T47D (cell line): ENCODE data around the gene PSG2.
"Not testable (repeated sequence)": the region's sequence is repeated elsewhere in the genome, so short reads cannot be mapped to it uniquely, and the experiment has no call there.

Experiments used
- DNase-seq, 2 experiments: peaks; one replicate each; pipeline versions ENCODE4 v3.0.0 to v3.0.0-alpha.2; 2011 to 2012; ENCODE audit warnings: low read depth in 1 of 2, low spot score in 1 of 2
- JUND ChIP-seq: IDR thresholded peaks from 2 replicates; pipeline ENCODE4 v1.6.1; 2012; ENCODE audit warnings: low read depth
- in situ Hi-C: cut with HindIII; loops from 2 replicates; pipeline ENCODE4 v1.10.0; 2016; ENCODE audit warnings: low sequenced_read_pairs, low pct_unique_long_range_greater_than_20kb

Gene PSG2

DNA sequence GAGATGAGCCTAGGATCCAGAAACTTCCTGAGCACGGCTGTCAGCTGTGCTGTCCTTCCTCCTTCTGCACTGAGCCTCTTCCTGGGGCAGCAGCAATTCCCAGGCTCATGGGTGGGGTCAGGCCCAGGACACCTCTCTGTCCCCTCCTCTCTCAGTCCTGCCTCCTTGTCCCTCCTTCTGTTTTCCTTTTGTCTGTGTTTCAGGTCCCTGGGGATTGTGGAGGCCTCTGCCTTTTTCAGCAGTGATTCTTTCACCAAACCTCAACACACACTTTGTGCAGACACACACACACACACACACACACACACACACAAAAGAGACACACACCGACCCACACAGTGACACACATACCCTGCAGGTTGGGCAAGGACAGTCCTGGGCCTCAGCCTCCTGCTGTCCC is at the start of gene PSG2:
TSS of gene PSG2 (minus strand) at position 101 of the 400 bp plus-strand sequence. CDS start 132 bp downstream, outside the sequence.
- DNase-seq, in situ Hi-C loops: not testable (repeated sequence)

- DNase-seq, result peak; percentile 2 to 84
Measured at GRCh38 chr19:43131281-43131842, 48.9 kb upstream of the PSG2 start.

GRCh38 chr19:43129197-43129596 is 46.7 kb upstream of the PSG2 start:
- in situ Hi-C loops, result not testable (repeated sequence)
- DNase-seq, result peak in 1 of 2 experiments; percentile 25

More at GRCh38 chr19:43131281-43131842, 48.9 kb upstream of the PSG2 start:
- in situ Hi-C loops, result not testable (repeated sequence)

- DNase-seq, in situ Hi-C loops: not testable (repeated sequence)
Measured at GRCh38 chr19:43127336-43127735, 44.8 kb upstream of the PSG2 start.

DNA sequence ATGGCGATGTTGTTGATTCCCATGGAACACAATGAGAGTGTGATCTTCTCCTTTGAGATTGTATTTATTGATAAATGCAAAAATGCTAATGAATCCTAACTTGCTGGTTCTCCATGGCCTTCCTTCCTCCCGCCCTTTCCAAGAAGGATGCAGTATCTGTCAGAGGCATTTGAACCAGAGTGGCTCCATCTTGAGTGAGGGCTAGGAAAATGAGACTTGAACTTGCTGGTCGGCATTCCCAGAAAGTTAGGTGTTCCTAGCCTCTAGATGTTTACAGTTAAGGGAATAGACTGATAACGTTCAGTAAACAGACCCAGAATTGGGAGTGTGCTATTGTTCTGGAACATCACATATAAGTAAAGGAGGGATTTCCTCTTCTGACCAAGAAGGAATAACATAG is 44.2 kb upstream of the PSG2 start:
- no peak for TF ChIP-seq JUND
- in situ Hi-C loops, result no loop called here
- DNase-seq, result no peak

DNA sequence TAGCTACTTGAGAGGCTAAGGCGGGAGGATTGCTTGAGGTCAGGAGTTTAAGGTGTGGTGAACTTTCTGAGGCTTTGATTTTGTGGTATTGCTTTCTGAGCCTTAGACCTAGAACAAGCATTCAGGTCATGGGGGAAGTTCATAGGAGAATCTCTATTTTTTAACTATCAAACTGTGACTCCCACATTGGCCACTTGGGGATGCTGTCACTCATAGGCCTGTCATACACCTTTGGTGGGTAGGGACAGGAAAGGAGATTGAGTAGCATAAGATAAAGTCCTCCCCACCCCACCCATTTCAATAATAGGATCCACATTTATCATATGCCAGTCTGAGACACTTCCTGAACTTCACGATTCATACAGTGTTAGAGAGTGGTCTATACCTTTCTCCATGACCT is 41.9 kb upstream of the PSG2 start:
- in situ Hi-C loops, result no loop called here
- no peak for DNase-seq
- no peak for TF ChIP-seq JUND

DNA sequence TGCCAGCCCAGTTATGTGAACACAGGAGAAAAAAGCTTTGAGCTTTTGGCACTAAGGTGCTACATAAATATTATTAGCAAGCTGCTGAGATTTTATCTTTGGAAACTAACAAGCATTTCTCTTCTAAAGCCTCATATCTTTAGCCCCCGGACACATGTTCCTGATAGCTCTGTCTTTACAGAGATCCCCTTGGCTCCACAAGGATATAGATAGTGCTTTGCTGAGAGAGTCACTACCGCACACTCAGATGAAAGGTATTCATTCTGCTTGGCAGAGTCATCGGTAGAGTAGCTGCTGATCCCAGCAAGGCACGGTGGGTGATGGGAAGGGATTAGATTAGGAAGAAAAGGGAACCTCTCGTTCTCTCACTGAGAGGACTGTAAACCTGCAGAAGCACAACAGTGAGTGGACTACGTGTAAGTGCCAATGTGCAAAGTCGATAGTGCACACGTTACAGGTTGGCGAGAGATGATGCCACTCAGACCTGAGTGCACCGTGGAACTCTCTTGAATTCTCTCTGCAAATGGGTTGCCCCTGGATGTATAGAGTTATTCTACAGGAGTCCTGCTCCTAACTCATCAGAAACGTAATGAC is 38.0 kb upstream of the PSG2 start:
- DNase-seq, in situ Hi-C loops: not testable (repeated sequence)

DNA sequence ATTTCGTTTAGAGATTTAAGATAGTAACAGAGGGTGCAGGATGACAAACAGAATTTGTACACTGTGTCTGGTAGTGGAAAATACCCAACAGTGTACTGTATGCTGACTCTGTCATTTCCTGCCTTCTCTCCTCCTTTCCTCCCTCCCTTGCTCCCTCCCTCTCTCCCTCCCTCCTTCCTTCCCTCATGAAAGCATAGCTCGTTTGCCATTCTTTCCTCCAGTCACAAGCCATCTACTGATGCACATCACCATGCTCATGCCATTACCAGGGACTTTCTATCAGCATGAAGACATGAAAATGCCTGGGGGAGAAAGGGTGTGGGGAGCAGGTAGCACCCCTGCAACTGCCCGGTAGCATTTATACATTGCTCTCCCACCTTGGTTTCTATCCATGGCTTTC is 37.0 kb upstream of the PSG2 start:
- in situ Hi-C loops, DNase-seq: not testable (repeated sequence)

DNA sequence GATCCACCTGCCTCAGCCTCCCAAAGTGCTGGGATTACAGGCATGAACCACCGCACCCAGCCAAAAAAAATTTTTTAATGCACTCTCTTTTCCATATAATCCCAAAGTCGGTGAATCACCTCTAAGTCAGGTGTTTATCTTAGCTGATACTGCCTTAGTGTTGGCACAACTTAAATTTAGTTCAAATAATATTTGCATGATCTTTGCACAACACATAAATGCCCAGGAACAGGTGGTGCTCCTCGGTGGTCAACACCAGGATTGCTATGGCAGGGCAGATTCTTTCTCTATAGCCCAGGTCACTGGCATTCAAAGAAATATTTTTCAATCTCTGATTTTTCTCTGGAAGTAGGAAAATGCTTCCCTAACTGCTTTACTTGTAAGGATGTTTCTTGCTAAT is 33.9 kb upstream of the PSG2 start:
- in situ Hi-C loops, DNase-seq: not testable (repeated sequence)

- in situ Hi-C loops, DNase-seq: not testable (repeated sequence)
Measured at GRCh38 chr19:43115548-43115947, 33.0 kb upstream of the PSG2 start.

DNA sequence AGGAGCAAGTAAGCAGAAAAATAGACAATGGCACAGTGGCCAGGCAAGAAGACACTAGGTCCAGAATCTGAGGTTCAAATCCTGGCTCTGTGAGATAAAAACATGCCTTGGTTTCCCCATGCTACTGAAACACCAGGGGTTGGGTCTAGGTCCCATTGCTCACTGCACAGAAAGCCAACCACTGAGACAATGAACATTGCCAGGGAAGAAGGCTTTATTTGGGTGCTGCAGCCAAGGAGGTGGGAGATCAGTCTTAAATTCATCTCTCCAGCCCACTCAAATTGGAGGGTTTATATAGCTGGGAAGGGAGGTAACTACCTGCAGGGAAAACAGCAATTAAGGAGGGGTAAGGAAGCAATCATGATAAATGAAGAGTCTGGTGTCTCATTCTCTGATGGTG is 32.6 kb upstream of the PSG2 start:
- DNase-seq, in situ Hi-C loops: not testable (repeated sequence)

DNA sequence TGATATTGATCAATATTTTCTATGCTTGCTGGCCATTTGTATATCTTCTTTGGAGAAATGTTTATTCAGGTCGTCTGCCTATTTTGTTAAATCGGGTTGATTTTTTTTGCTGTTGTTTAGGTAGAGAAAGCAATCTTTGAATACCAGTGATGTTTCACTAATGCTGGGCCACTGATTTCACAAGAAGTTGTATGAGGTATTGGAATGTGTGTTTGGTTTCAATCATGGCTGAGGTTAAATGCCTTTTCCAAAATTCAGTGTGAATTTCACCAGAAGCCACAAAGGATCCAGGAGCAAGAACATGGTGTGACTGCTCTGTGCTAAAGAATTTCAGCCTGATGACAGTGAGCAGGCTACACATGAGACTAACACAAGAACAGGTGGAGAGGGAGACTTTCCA is 32.1 kb upstream of the PSG2 start:
- in situ Hi-C loops, DNase-seq: not testable (repeated sequence)

GRCh38 chr19:43107401-43107800 is 24.9 kb upstream of the PSG2 start:
- DNase-seq, in situ Hi-C loops: not testable (repeated sequence)

GRCh38 chr19:43105496-43105895 is 23.0 kb upstream of the PSG2 start:
- no peak for DNase-seq
- in situ Hi-C loops, result no loop called here

GRCh38 chr19:43104215-43104850 is 21.8 kb upstream of the PSG2 start:
- in situ Hi-C loops, result not testable (repeated sequence)
- DNase-seq, result peak; percentile 2 to 86

More at GRCh38 chr19:43105496-43105895, 23.0 kb upstream of the PSG2 start:
- no peak for TF ChIP-seq JUND
